Rectal smooth muscle tissue (tissue), 1 donor: ENCODE data around the gene SIAH2.

Experiments
- H3K27ac ChIP-seq: one replicate; pipeline ENCODE4 v1.7.0; 2013; ENCODE audit warnings: low read depth, low read length, inconsistent platforms
- H3K27me3 ChIP-seq: one replicate; pipeline ENCODE4 v1.7.0; 2013; ENCODE audit warnings: low read length; ENCODE audit not compliant: control insufficient read depth, insufficient read depth
- H3K36me3 ChIP-seq: one replicate; pipeline ENCODE4 v1.7.0; 2013; ENCODE audit warnings: low read length; ENCODE audit not compliant: control insufficient read depth, insufficient read depth
- H3K4me1 ChIP-seq: one replicate; pipeline ENCODE4 v1.7.0; 2013; ENCODE audit warnings: low read length; ENCODE audit not compliant: control insufficient read depth, insufficient read depth
- H3K4me3 ChIP-seq: one replicate; pipeline ENCODE4 v1.7.0; 2013; ENCODE audit warnings: low read length
- H3K9ac ChIP-seq: one replicate; pipeline ENCODE4 v1.7.0; 2013; ENCODE audit warnings: low read length

SIAH2 gene

DNA sequence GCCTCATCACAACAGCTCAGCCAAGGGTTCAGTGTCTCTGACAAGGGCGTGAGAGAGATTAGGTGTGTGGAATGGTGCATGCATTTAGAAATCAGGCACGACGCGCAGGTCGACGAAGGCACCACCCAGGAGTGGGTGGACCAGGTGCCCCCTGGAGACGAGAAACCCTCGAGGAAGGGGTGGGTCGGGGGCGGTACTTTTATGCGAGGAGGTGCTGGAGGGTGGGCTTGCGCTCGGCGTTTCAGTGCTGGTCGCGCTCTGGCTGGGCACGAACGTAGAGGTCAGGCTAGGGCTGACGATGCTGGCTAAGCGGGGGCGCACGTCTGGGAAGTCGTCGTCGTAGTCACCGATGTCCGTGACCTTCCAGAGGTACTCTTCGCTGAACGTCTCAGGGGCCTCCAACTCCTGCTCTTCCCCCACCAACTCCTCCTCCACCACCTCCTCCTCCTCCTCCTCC lies 59.6 kb downstream of the SIAH2 start:
- no peaks in the 10 kb centered on the region for H3K4me1 ChIP-seq
- peak overlapping the region; percentile 86 for H3K4me3 ChIP-seq
- no peaks in the 10 kb centered on the region for H3K36me3 ChIP-seq
- H3K27ac ChIP-seq: peak overlapping the region; percentile 51
- H3K9ac ChIP-seq: peak overlapping the region; percentile 61
- no peaks in the 10 kb centered on the region for H3K27me3 ChIP-seq

DNA sequence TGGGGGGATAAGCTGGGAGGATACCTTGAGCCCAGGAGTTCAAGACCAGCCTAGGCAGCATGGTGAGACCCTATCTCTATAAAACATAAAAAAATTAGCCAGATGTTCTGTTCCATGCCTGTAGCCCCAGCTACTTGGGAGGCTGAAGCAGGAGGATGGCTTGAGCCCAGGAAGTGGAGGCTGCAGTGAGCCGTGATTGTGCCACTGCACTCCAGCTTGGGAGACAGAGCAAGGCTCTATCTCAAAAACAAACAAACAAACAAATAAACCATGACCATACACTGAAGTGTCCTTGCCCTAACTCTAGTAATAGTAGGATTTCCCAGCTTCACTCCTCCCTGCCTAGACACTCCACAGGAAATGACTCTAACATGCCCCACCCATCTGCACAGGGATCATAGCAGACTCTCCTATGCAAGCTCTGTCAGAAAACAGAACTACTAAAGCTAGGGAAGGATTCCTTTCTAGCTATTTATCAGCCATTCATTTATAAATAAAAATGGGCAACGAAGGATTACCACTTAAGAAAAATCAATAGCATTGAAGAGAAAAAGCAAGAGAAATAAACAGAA lies 63.8 kb downstream of the SIAH2 start:
- Histone ChIP-seq H3K36me3 (no peaks in the 10 kb centered on the region), H3K4me1 (no peaks in the 10 kb centered on the region), H3K9ac (no peak overlapping the region), H3K27me3 (no peaks in the 10 kb centered on the region), H3K27ac (no peak overlapping the region), H3K4me3 (no peak overlapping the region)

DNA sequence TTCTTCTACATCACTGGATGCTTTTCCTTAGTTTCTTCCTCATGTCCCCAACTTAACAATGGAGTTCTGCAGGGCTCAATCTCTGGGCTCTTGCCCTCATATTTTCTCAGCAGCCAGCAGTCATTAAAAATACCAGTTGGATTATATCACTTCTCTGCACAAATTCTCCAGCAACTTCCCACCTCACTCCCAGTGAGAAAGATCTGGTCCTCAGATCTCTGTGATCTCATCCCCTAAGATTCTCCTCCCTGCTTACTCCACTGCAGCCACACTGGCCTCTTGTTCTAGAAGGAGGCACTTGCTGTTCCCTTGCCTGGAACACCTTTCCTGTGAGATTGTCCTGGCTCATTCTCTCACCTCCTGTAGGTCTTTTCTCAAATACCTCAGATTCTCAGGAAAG lies 65.3 kb downstream of the SIAH2 start:
- H3K27me3 ChIP-seq: no peaks in the 10 kb centered on the region
- no peaks in the 10 kb centered on the region for H3K36me3 ChIP-seq
- H3K4me3 ChIP-seq: no peak overlapping the region
- no peak overlapping the region for H3K27ac ChIP-seq
- H3K4me1 ChIP-seq: no peaks in the 10 kb centered on the region
- H3K9ac ChIP-seq: no peak overlapping the region

DNA sequence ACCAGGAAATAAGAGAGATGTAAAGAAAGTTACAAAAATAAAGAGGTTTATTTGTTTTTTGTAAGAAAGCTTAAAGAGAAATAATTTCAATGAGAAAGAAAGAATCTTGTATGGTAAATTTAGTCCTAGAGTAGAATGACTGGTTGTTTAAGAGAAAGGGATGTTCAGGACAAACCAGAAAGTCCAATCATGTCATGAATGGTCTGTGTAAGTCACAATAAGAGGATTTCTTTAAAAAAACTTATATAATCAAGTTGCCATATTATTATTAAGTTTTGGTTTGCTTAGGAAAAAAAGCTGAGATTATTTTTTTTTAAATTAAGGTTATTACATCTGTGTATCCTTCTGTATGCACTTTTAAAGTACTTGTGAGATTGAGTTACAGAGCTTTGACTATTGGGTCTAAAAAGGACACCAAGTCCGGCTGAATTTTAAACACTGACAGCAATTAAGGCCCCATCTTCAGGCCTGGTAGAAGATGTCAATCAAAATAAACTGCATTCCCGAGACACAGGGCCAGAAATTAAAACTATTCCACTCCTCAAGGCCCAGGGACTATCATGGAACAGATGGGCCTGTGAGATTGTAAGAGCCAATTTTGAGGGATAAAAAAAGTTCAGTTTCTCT lies 71.4 kb downstream of the SIAH2 start:
- no peaks in the 10 kb centered on the region for H3K27me3 ChIP-seq
- H3K4me3 ChIP-seq: no peak overlapping the region
- no peaks in the 10 kb centered on the region for H3K4me1 ChIP-seq
- H3K9ac ChIP-seq: no peak overlapping the region
- no peak overlapping the region for H3K27ac ChIP-seq
- H3K36me3 ChIP-seq: no peaks in the 10 kb centered on the region
